ENCODE data around the gene FUBP3. TPM values are rescaled to one million over a fixed set of nuclear protein-coding genes. Genes with fewer than 3 reads are reported as not detected.

FUBP3 gene
- total RNA-seq, 1 donor from 2014 or later: 55.8 TPM

GRCh38 chr9:130639124-130639765, 59.9 kb downstream of the FUBP3 start:
- peaks cover 14% of the 10 kb centered on the region for H3K36me3 Mint-ChIP-seq (ENCODE audit: low read depth)
- H3K4me1 Mint-ChIP-seq: no peaks in the 10 kb centered on the region
- no peak for DNase-seq
- H3K9me3 Mint-ChIP-seq: no peaks in the 10 kb centered on the region
- intact Hi-C loops (cut with micrococcal nuclease): no loop called here
- no peak overlapping the region for H3K27ac Mint-ChIP-seq
- H3K4me3 Mint-ChIP-seq: no peak overlapping the region
- no peaks in the 10 kb centered on the region for H3K27me3 Mint-ChIP-seq

GRCh38 chr9:130639866-130640555, 60.6 kb downstream of the FUBP3 start:
- no peak overlapping the region for H3K4me3 Mint-ChIP-seq
- H3K27me3 Mint-ChIP-seq: no peaks in the 10 kb centered on the region
- H3K27ac Mint-ChIP-seq: no peak overlapping the region
- intact Hi-C loops (cut with micrococcal nuclease): no loop called here
- no peaks in the 10 kb centered on the region for H3K9me3 Mint-ChIP-seq
- peaks cover 11% of the 10 kb centered on the region for H3K36me3 Mint-ChIP-seq (ENCODE audit: low read depth)
- H3K4me1 Mint-ChIP-seq: no peaks in the 10 kb centered on the region
- no peak for DNase-seq

- Mint-ChIP-seq H3K4me3 (no peak overlapping the region), H3K27me3 (no peaks in the 10 kb centered on the region), H3K36me3 (ENCODE audit: low read depth) (peaks cover 8% of the 10 kb centered on the region), H3K27ac (no peak overlapping the region), H3K9me3 (no peaks in the 10 kb centered on the region), H3K4me1 (no peaks in the 10 kb centered on the region)
- intact Hi-C loops (cut with micrococcal nuclease): no loop called here
- no peak for DNase-seq
These were observed 61.3 kb downstream of the FUBP3 start for GRCh38 chr9:130640681-130641080.

DNA sequence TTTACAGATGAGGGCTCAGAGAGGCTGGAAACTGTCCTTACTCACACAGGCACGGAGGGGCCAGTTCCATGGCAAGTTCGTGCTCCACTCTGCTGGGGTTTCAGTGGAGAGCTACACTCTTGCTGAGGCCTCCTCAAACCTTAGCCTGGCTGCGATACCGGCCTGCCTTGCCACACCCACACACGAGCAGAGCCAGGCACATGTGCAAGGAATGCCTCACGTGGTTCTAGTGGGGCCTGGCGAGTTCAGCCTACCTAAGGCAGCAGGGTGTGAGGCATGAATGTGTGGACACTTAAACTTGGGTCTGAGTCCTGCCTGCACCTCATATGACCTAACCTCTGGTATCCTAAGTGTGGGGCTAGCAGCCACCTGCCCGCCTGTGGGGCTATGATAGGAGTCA, 63.5 kb downstream of the FUBP3 start:
- intact Hi-C loops (cut with micrococcal nuclease): no loop called here

DNA sequence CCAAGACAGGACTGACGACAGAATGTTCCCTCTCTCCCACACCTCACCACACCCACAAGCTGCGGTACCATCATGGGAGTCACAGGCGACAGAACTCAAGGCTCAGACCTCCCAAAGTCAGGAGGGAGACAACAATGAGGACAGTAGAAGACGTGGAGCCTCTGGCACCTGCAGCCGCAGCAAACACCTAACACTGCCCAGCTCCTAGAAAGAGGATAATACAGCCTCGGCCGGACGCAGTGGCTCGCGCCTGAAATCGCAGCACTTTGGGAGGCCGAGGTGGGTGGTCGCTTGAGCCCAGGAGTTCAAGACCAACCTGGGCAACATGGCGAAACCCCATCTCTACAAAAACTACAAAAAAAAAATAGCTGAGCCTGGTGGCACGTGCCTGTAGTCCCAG, 71.8 kb downstream of the FUBP3 start:
- no peaks in the 10 kb centered on the region for H3K4me1 Mint-ChIP-seq
- intact Hi-C loops (cut with micrococcal nuclease): no loop called here
- H3K9me3 Mint-ChIP-seq: no peaks in the 10 kb centered on the region

More for the DNA sequence above, 63.5 kb downstream of the FUBP3 start:
- no peak for DNase-seq
- Mint-ChIP-seq H3K4me1 (no peaks in the 10 kb centered on the region), H3K36me3 (ENCODE audit: low read depth) (peaks cover 5% of the 10 kb centered on the region), H3K27ac (no peak overlapping the region), H3K9me3 (no peaks in the 10 kb centered on the region), H3K27me3 (no peaks in the 10 kb centered on the region), H3K4me3 (no peak overlapping the region)

GRCh38 chr9:130651752-130652151, 72.4 kb downstream of the FUBP3 start:
- DNase-seq: no peak
- no peak overlapping the region for H3K4me3 Mint-ChIP-seq
- H3K9me3 Mint-ChIP-seq: no peaks in the 10 kb centered on the region
- no peaks in the 10 kb centered on the region for H3K4me1 Mint-ChIP-seq
- intact Hi-C loops (cut with micrococcal nuclease): no loop called here
- H3K36me3 Mint-ChIP-seq (ENCODE audit: low read depth): no peaks in the 10 kb centered on the region
- peaks cover 16% of the 10 kb centered on the region for H3K27me3 Mint-ChIP-seq
- no peak overlapping the region for H3K27ac Mint-ChIP-seq

More for the DNA sequence above, 71.8 kb downstream of the FUBP3 start:
- H3K27me3 Mint-ChIP-seq: peaks cover 13% of the 10 kb centered on the region
- DNase-seq: no peak
- no peak overlapping the region for H3K4me3 Mint-ChIP-seq
- no peak overlapping the region for H3K27ac Mint-ChIP-seq
- no peaks in the 10 kb centered on the region for H3K36me3 Mint-ChIP-seq (ENCODE audit: low read depth)

- Mint-ChIP-seq H3K4me1 (no peaks in the 10 kb centered on the region), H3K36me3 (ENCODE audit: low read depth) (no peaks in the 10 kb centered on the region), H3K27ac (no peak overlapping the region), H3K27me3 (peaks cover 38% of the 10 kb centered on the region), H3K4me3 (no peak overlapping the region), H3K9me3 (no peaks in the 10 kb centered on the region)
- intact Hi-C loops (cut with micrococcal nuclease): no loop called here
- DNase-seq: no peak
These were observed 75.5 kb downstream of the FUBP3 start for GRCh38 chr9:130654879-130655278.

- H3K4me1 Mint-ChIP-seq: peaks cover 5% of the 10 kb centered on the region
- intact Hi-C loops (cut with micrococcal nuclease): no loop called here
- no peak overlapping the region for H3K4me3 Mint-ChIP-seq
- peaks cover 59% of the 10 kb centered on the region for H3K27me3 Mint-ChIP-seq
- H3K9me3 Mint-ChIP-seq: no peaks in the 10 kb centered on the region
- no peak overlapping the region for H3K27ac Mint-ChIP-seq
- DNase-seq: no peak
- H3K36me3 Mint-ChIP-seq (ENCODE audit: low read depth): no peaks in the 10 kb centered on the region
These were observed 79.7 kb downstream of the FUBP3 start for GRCh38 chr9:130658893-130659698.

DNA sequence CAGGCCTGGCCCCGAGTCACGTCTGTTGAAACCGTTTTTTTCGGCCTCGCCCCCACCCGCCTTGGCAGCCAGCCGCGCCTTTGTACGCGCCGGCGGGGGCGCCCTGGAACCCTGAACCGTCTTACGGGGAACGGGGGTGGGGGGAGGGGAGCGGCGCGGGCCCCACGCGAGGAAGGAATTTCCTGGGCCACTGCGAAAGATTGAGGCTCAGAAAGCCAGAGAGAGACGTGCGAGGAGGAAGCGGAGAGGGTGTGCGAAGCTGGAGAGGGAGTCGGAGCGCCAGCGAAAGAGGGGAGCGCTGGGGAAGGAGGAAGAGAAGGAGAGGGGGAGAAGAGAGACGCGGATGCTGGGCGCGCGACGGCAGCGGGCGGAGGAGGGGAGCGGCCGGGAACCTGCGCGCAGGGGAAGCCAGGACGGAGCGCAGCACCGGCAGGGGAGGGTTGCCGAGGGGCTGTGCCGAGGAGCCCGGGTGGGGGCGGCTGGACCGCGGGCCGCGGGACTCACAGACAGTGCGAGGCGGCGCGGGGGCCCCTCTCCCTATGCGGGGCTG, 80.4 kb downstream of the FUBP3 start:
- DNase-seq: no peak
- no peaks in the 10 kb centered on the region for H3K36me3 Mint-ChIP-seq (ENCODE audit: low read depth)
- peaks cover 7% of the 10 kb centered on the region for H3K4me1 Mint-ChIP-seq
- no peaks in the 10 kb centered on the region for H3K9me3 Mint-ChIP-seq
- intact Hi-C loops (cut with micrococcal nuclease): no loop called here
- H3K4me3 Mint-ChIP-seq: no peak overlapping the region
- H3K27ac Mint-ChIP-seq: peak overlapping the region; percentile 67
- H3K27me3 Mint-ChIP-seq: peaks cover 61% of the 10 kb centered on the region

GRCh38 chr9:130660326-130660682, 80.9 kb downstream of the FUBP3 start:
- no peaks in the 10 kb centered on the region for H3K9me3 Mint-ChIP-seq
- H3K4me3 Mint-ChIP-seq: no peak overlapping the region
- intact Hi-C loops (cut with micrococcal nuclease): no loop called here
- no peak overlapping the region for H3K27ac Mint-ChIP-seq
- H3K4me1 Mint-ChIP-seq: peaks cover 7% of the 10 kb centered on the region
- peaks cover under 1% of the 10 kb centered on the region for H3K36me3 Mint-ChIP-seq (ENCODE audit: low read depth)
- no peak for DNase-seq
- peaks cover 59% of the 10 kb centered on the region for H3K27me3 Mint-ChIP-seq

- peaks cover 10% of the 10 kb centered on the region for H3K4me1 Mint-ChIP-seq
- no peak for DNase-seq
- no peaks in the 10 kb centered on the region for H3K9me3 Mint-ChIP-seq
- intact Hi-C loops (cut with micrococcal nuclease): no loop called here
- peaks cover 3% of the 10 kb centered on the region for H3K36me3 Mint-ChIP-seq (ENCODE audit: low read depth)
- H3K27me3 Mint-ChIP-seq: peaks cover 58% of the 10 kb centered on the region
- H3K4me3 Mint-ChIP-seq: no peak overlapping the region
- no peak overlapping the region for H3K27ac Mint-ChIP-seq
These were observed 81.5 kb downstream of the FUBP3 start for GRCh38 chr9:130660683-130661450.

DNA sequence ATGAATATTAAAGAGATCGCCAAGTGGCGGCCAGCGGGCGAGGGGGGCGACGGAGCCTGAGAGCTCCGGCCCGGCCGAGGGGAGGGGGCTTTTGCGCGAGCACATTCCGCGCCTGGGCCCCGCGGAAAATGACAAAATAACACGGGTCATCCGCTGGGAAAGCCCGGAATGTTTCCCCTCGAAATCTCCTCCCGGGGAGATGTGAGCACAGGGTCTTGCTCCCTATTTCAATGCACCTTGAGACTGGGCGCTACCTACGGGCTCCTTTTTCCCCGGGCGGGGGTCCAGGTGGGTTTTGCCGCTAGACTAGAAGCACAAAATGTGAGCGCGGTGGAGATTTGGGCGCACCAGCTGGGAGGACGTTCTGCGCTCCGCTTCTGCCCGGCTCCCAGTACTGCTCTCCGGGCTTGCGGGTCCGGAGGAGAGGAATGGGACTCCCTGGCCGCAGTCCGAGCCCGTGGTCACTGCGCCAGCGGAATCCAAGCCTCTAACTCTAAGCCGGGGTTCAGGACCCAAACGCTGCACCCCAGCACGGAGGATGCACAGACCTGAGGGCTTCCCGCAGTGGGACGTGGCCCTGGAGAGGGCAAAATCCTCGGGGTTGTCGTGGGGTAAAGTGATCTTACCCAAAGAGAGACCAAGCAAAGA, 82.2 kb downstream of the FUBP3 start:
- DNase-seq: no peak
- Mint-ChIP-seq H3K4me3 (no peak overlapping the region), H3K4me1 (peaks cover 10% of the 10 kb centered on the region), H3K27me3 (peaks cover 59% of the 10 kb centered on the region), H3K9me3 (no peaks in the 10 kb centered on the region), H3K27ac (no peak overlapping the region), H3K36me3 (ENCODE audit: low read depth) (peaks cover 3% of the 10 kb centered on the region)
- intact Hi-C loops (cut with micrococcal nuclease): no loop called here
